ENCODE data around the gene MYOF. TPM values are rescaled to one million over a fixed set of nuclear protein-coding genes. Genes with fewer than 3 reads are reported as not detected.

The MYOF gene
- total and polyA plus RNA-seq, 2 of the 8 experiments (the other 6 are each of a cell fraction or from before 2014, with no cell fraction given) = 0.98 to 2.3 TPM

DNA sequence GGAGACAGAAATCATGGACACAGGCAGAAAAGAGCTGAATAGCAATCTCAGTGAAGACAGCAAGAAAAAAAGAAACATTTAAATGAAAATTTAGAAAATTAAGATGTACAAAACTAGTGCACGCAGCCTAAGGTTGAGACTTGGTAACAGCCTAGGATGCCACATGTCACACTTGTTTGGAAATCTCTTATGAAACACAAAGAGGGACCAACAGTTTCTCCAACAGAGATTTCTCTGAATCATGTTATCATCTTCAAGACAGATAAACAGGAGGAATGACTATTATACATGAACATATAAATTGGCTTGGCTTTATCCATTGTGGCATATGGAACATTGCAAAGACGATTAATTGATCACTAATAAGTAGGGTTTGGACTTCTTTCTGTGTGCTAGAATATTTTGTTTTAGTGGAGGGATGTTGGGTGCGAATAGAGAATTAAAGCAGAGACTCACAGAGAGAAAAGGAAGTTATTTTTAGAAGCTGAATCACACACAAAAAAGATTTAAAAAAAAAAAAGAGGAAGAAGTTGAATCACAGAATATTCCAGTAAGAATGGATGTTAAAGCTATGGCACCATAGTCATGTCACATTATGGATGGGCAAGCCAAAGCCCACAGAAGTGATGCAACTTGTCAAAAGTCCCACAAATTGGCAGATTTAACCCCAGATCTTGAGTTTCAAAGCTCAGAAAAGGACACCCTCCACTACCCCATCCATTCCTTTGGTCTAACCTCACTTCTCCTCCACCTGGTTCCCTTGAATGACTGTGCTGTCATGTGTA, 91.6 kb downstream of the MYOF start:
- no peak overlapping the region for H3K18ac ChIP-seq (ENCODE audit: extremely low read depth, low read length)
- no peak overlapping the region for H2AK5ac ChIP-seq (ENCODE audit: low read depth, low read length)
- no peak overlapping the region for H2BK15ac ChIP-seq (ENCODE audit: low read length)
- no peak overlapping the region for H4K8ac ChIP-seq (ENCODE audit: extremely low read depth, insufficient read depth, low read length)
- no peaks in the 10 kb centered on the region for H3K23me2 ChIP-seq (ENCODE audit: low read depth, low read length)
- no peak overlapping the region for H2BK5ac ChIP-seq (ENCODE audit: low read depth, low read length)
- H3K36me3 ChIP-seq (ENCODE audit: control insufficient read depth in 2 of 4, insufficient read depth in 4 of 4, low read length in 3 of 4) = no peaks in the 10 kb centered on the region
- no peaks in the 10 kb centered on the region for H3K79me1 ChIP-seq (ENCODE audit: low read depth, low read length)
- no peaks in the 10 kb centered on the region for H3K27me3 ChIP-seq (replicated peaks in 1 of 4; ENCODE audit: control insufficient read depth in 3 of 4, extremely low read depth in 1 of 4, insufficient read depth in 3 of 4, low read length in 3 of 4)
- WGBS, 2 experiments (ENCODE audit: extremely low coverage in 1 of 2, insufficient coverage in 1 of 2, insufficient read length in 1 of 2, insufficient replicate concordance in 2 of 2, low coverage in 1 of 2, low lambda C conversion rate in 2 of 2, missing lambda C conversion rate in 1 of 2) = 78 to 100% methylated on average over 1 to 3 of the region's 3 CpGs
- H4K5ac ChIP-seq (ENCODE audit: insufficient read length, low read depth, low read length) = no peak overlapping the region
- no peak overlapping the region for H2BK20ac ChIP-seq (ENCODE audit: low read length)
- ChIA-PET POLR2A (ENCODE audit: partially characterized antibody) (interaction anchor here (1.8 to 2.0 kb wide), 2 partner anchors 10 to 47 kb away, joined by 5 to 6 read pairs; no protein-coding TSS in a partner anchor), CTCF (ENCODE audit: partially characterized antibody) (interaction anchor here (0.6 to 7.9 kb wide), 6 partner anchors 13 to 92 kb away, joined by 3 to 81 read pairs (median 8); partner anchors contain the start of gene MYOF)
- no peak overlapping the region for H3K56ac ChIP-seq (replicated peaks; ENCODE audit: insufficient read length, low read depth, low read length)
- H3K27ac ChIP-seq (ENCODE audit: low read depth, low read length) = no peak overlapping the region
- no peaks in the 10 kb centered on the region for H3K79me2 ChIP-seq (ENCODE audit: control insufficient read depth in 1 of 2, insufficient read depth in 2 of 2, low read length in 2 of 2)
- no peak overlapping the region for H2AFZ ChIP-seq (ENCODE audit: low read length)
- no peaks in the 10 kb centered on the region for H4K20me1 ChIP-seq (replicated peaks in 1 of 2; ENCODE audit: control insufficient read depth in 1 of 2, insufficient read depth in 2 of 2, low read length in 2 of 2)
- no peak for FAIRE-seq
- no peaks in the 10 kb centered on the region for H3K9me3 ChIP-seq (ENCODE audit: insufficient read depth in 2 of 2, low read depth in 1 of 2, low read length in 1 of 2)
- H4K91ac ChIP-seq (replicated peaks; ENCODE audit: insufficient read length, low read length) = no peak overlapping the region
- no peak overlapping the region for H3K4me2 ChIP-seq (ENCODE audit: insufficient read depth in 1 of 2, low read depth in 2 of 2, low read length in 2 of 2)
- H3K4ac ChIP-seq (replicated peaks; ENCODE audit: insufficient read length, low read depth, low read length) = no peak overlapping the region
- H3K4me1 ChIP-seq (replicated peaks in 1 of 4; ENCODE audit: control insufficient read depth in 3 of 4, insufficient read depth in 4 of 4, low read length in 3 of 4) = peaks cover 0 to 3% (median 0%) of the 10 kb centered on the region in 4 experiments; a peak in 2 of 7 replicates
- H2BK12ac ChIP-seq (ENCODE audit: low read depth, low read length) = no peak overlapping the region
- no peak overlapping the region for H3K14ac ChIP-seq (ENCODE audit: insufficient read length)
- no peak overlapping the region for H3K4me3 ChIP-seq (ENCODE audit: extremely low read depth in 1 of 4, insufficient read depth in 2 of 4, low read depth in 3 of 4, low read length in 4 of 4)
- no peak for DNase-seq (ENCODE audit: low read depth in 1 of 2, low spot score in 2 of 2)
- H3K9ac ChIP-seq (replicated peaks in 1 of 4; ENCODE audit: extremely low read depth in 1 of 4, low read depth in 3 of 4, low read length in 3 of 4) = no peak overlapping the region
- H3K23ac ChIP-seq (ENCODE audit: insufficient read length) = no peak overlapping the region
- H2BK120ac ChIP-seq (replicated peaks; ENCODE audit: low read depth, low read length) = no peak overlapping the region
- TF ChIP-seq EP300 (IDR thresholded peaks at IDR 0.05; ENCODE audit: borderline replicate concordance in 1 of 2, low read depth in 2 of 2, low read length in 2 of 2) (no peak), POLR2A (IDR thresholded peaks at IDR 0.05; ENCODE audit: control extremely low read depth in 1 of 2, low read depth in 2 of 2, low read length in 2 of 2) (no peak), RNF2 (IDR thresholded peaks at IDR 0.05; ENCODE audit: borderline replicate concordance, low read depth, low read length, missing control alignments, poor library complexity, severe bottlenecking) (no peak), POLR2AphosphoS5 (IDR thresholded peaks at IDR 0.05; ENCODE audit: low read depth, low read length) (no peak), BACH1 (IDR thresholded peaks at IDR 0.05; ENCODE audit: low read length) (no peak), KDM4A (IDR thresholded peaks at IDR 0.05; ENCODE audit: low read depth, low read length, severe bottlenecking) (no peak), TAF1 (IDR thresholded peaks at IDR 0.05; ENCODE audit: low read depth, low read length) (no peak), SIX5 (IDR thresholded peaks at IDR 0.05; ENCODE audit: low read depth, low read length) (no peak), TAF7 (optimal IDR thresholded peaks at IDR 0.05; ENCODE audit: borderline replicate concordance, low read depth, low read length) (no peak), EZH2 (IDR thresholded peaks at IDR 0.05; ENCODE audit: low read depth, low read length, severe bottlenecking) (no peak), CEBPB (IDR thresholded peaks at IDR 0.05; ENCODE audit: low read depth, low read length) (no peak), SIN3A (conservative IDR thresholded peaks at IDR 0.05 in 1 of 2, IDR thresholded peaks at IDR 0.05 in 1 of 2; ENCODE audit: low read depth in 1 of 2, low read length in 2 of 2) (no peak)
